ENCODE data around the gene ELP5.

ELP5 gene

GRCh38 chr17:7285679-7286078 lies 33.7 kb downstream of the ELP5 start:
- DNase-seq (ENCODE audit: low spot score), result no peak

GRCh38 chr17:7289256-7290032 lies 37.4 kb downstream of the ELP5 start:
- no peak for DNase-seq (ENCODE audit: low spot score)

GRCh38 chr17:7290166-7290565 lies 38.2 kb downstream of the ELP5 start:
- DNase-seq (ENCODE audit: low spot score), result no peak

- no peak for DNase-seq (ENCODE audit: low spot score)
Observed at GRCh38 chr17:7290685-7291084, 38.7 kb downstream of the ELP5 start.

GRCh38 chr17:7292194-7292593 lies 40.2 kb downstream of the ELP5 start:
- DNase-seq (ENCODE audit: low spot score), result no peak

GRCh38 chr17:7292729-7293128 lies 40.7 kb downstream of the ELP5 start:
- no peak for DNase-seq (ENCODE audit: low spot score)

GRCh38 chr17:7293159-7293558 lies 41.1 kb downstream of the ELP5 start:
- DNase-seq (ENCODE audit: low spot score), result no peak

- peak; percentile 88 for DNase-seq (ENCODE audit: low spot score)
Observed at GRCh38 chr17:7293816-7294613, 42.0 kb downstream of the ELP5 start.

- peak; percentile 96 for DNase-seq (ENCODE audit: low spot score)
Observed at GRCh38 chr17:7294614-7295153, 42.7 kb downstream of the ELP5 start, which contains the start of gene YBX2. Gene YBX2, minus strand, starts transcription at chr17:7294639. Its CDS starts 139 bp downstream, at chr17:7294500.

GRCh38 chr17:7295230-7296180 lies 43.5 kb downstream of the ELP5 start:
- DNase-seq (ENCODE audit: low spot score), result peak; percentile 77

- peak; percentile 87 for DNase-seq (ENCODE audit: low spot score)
Observed at GRCh38 chr17:7296189-7296861, 44.3 kb downstream of the ELP5 start.

- DNase-seq (ENCODE audit: low spot score), result no peak
Observed at GRCh38 chr17:7304179-7304578, 52.2 kb downstream of the ELP5 start.

- peak; percentile 99 for DNase-seq (ENCODE audit: low spot score)
Observed at GRCh38 chr17:7306911-7307685, 55.1 kb downstream of the ELP5 start, which contains the start of gene EIF5A. Gene EIF5A, plus strand, starts transcription at chr17:7307628. Its CDS starts 2,008 bp downstream, at chr17:7309636.

GRCh38 chr17:7307686-7308624 lies 55.9 kb downstream of the ELP5 start:
- peak; percentile 16 for DNase-seq (ENCODE audit: low spot score)

GRCh38 chr17:7308625-7309433 lies 56.8 kb downstream of the ELP5 start:
- peak; percentile 81 for DNase-seq (ENCODE audit: low spot score)
